A673 (cell line): Measurements from ENCODE around the gene ZNF770. TPM values are rescaled to one million over a fixed set of nuclear protein-coding genes. Genes with fewer than 3 reads are reported as not detected.
"Not testable (repeated sequence)": the region's sequence is repeated elsewhere in the genome, so short reads cannot be mapped to it uniquely, and the experiment has no call there.

ENCODE experiments used
- BruUV-seq: library from RNA; stranded (reverse); fragments of 400-500 nt; replicated peaks from 2 replicates; lab custom pipeline; 2021; lab: Mats Ljungman, UMichigan
- CTCF ChIA-PET: fragments of 300-600 bp; sonication (Branson Sonifier 250); formaldehyde crosslinking; loops from one replicate; lab custom pipeline; 2022; ENCODE audit warnings: antibody characterized with exemption; lab: Charles Lee
- POLR2A ChIA-PET: fragments of 300-600 bp; sonication (Branson Sonifier 250); formaldehyde crosslinking; loops from one replicate; lab custom pipeline; 2022; ENCODE audit warnings: antibody characterized with exemption; ENCODE audit not compliant: low non-redundant PET; lab: Charles Lee
- DNase-seq: peaks from one replicate; pipeline ENCODE4 v3.0.0-alpha.2; 2015; ENCODE audit warnings: low spot score
- H3K27ac ChIP-seq: fragments of 200-600 bp; sonication (generic); 2 replicates; pipeline ENCODE4 v1.5.1; 2016; ENCODE audit warnings: mixed run types, low read depth, mild to moderate bottlenecking, mixed read lengths, antibody characterized with exemption, low read length; ENCODE audit not compliant: poor library complexity, severe bottlenecking
- H3K27me3 ChIP-seq: fragments of 200-600 bp; sonication (generic); replicated peaks from 2 replicates; pipeline ENCODE4 v1.6.1; 2017; ENCODE audit warnings: mixed run types, low read depth, mild to moderate bottlenecking, mixed read lengths, antibody characterized with exemption, low read length; ENCODE audit not compliant: insufficient read depth, poor library complexity
- H3K36me3 ChIP-seq: fragments of 200-600 bp; sonication (generic); 2 replicates; pipeline ENCODE4 v1.6.1; 2016; ENCODE audit warnings: mixed run types, mild to moderate bottlenecking, mixed read lengths, antibody characterized with exemption, low read length; ENCODE audit not compliant: insufficient read depth, poor library complexity, severe bottlenecking
- H3K4me1 ChIP-seq: fragments of 200-600 bp; sonication (generic); 2 replicates; pipeline ENCODE4 v1.6.1; 2017; ENCODE audit warnings: mixed run types, mild to moderate bottlenecking, mixed read lengths, antibody characterized with exemption, low read length; ENCODE audit not compliant: insufficient read depth, poor library complexity, severe bottlenecking
- H3K4me3 ChIP-seq: fragments of 200-600 bp; sonication (generic); 2 replicates; pipeline ENCODE4 v1.5.1; 2016; ENCODE audit warnings: low read depth, mixed run types, mild to moderate bottlenecking, mixed read lengths, low read length; ENCODE audit not compliant: poor library complexity, severe bottlenecking
- H3K9me3 ChIP-seq: fragments of 200-600 bp; sonication (generic); 2 replicates; pipeline ENCODE4 v1.6.1; 2016; ENCODE audit warnings: mixed run types, low read depth, mild to moderate bottlenecking, mixed read lengths, antibody characterized with exemption, low read length; ENCODE audit not compliant: poor library complexity, severe bottlenecking
- EZH2 ChIP-seq: fragments of 200-600 bp; sonication (generic); IDR thresholded peaks from 2 replicates; pipeline ENCODE4 v1.6.1; 2017; ENCODE audit warnings: borderline replicate concordance, low read depth, mild to moderate bottlenecking, mixed read lengths, antibody characterized with exemption, low read length; ENCODE audit not compliant: poor library complexity, severe bottlenecking
- intact Hi-C: fragments of 100-400 bp; cut with micrococcal nuclease; formaldehyde crosslinking; loops from one replicate; pipeline ENCODE4 v1.10.0; 2022; ENCODE audit not compliant: unreplicated experiment
- total RNA-seq: library from RNA; stranded (reverse); gene quantifications from 2 replicates; pipeline ENCODE4 v1.2.3, GENCODE V29; 2021
- TF ChIP-seq, protein P1 (sequence below): fragments of 300-800, 200-600 bp; sonication (generic); conservative IDR thresholded peaks from 2 replicates; pipeline ENCODE4 v1.5.1; 2017; ENCODE audit warnings: low read depth, mild to moderate bottlenecking, antibody characterized with exemption, low read length, moderate library complexity, mixed read lengths

ZNF770 gene
- total RNA-seq, 1 experiment from 2014 or later: 52.1 TPM

DNA sequence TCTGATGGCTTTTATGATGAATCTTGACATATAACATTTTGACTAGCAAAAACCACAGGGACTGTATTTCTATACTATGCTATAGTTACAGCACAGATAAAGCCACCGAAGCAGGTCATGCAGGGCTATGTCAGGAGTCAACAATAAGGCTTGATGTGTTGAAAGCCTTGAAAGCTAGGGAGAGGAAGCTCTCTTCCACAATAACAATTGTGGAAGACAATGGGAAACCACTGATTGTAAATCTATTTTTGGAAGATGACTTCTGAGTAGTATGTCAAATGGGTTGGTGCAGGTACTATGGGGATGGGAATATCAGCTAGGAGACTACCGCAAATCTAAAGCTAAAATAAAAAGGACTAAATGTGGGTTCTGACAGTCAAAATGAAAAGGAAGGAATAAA lies 14.6 kb downstream of the ZNF770 start:
- no peak for DNase-seq
- H3K4me1 ChIP-seq: no peaks in the 10 kb centered on the region
- POLR2A ChIA-PET: no interaction called here
- CTCF ChIA-PET: no interaction called here
- no peaks in the 10 kb centered on the region for H3K27me3 ChIP-seq
- intact Hi-C loops: no loop called here
- H3K4me3 ChIP-seq: no peak overlapping the region
- TF ChIP-seq, protein P1, sequence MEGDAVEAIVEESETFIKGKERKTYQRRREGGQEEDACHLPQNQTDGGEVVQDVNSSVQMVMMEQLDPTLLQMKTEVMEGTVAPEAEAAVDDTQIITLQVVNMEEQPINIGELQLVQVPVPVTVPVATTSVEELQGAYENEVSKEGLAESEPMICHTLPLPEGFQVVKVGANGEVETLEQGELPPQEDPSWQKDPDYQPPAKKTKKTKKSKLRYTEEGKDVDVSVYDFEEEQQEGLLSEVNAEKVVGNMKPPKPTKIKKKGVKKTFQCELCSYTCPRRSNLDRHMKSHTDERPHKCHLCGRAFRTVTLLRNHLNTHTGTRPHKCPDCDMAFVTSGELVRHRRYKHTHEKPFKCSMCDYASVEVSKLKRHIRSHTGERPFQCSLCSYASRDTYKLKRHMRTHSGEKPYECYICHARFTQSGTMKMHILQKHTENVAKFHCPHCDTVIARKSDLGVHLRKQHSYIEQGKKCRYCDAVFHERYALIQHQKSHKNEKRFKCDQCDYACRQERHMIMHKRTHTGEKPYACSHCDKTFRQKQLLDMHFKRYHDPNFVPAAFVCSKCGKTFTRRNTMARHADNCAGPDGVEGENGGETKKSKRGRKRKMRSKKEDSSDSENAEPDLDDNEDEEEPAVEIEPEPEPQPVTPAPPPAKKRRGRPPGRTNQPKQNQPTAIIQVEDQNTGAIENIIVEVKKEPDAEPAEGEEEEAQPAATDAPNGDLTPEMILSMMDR: no peak
- TF ChIP-seq EZH2: no peak
- no TSS peak for BruUV-seq
- H3K27ac ChIP-seq: no peak overlapping the region
- no peaks in the 10 kb centered on the region for H3K36me3 ChIP-seq
- no peaks in the 10 kb centered on the region for H3K9me3 ChIP-seq

DNA sequence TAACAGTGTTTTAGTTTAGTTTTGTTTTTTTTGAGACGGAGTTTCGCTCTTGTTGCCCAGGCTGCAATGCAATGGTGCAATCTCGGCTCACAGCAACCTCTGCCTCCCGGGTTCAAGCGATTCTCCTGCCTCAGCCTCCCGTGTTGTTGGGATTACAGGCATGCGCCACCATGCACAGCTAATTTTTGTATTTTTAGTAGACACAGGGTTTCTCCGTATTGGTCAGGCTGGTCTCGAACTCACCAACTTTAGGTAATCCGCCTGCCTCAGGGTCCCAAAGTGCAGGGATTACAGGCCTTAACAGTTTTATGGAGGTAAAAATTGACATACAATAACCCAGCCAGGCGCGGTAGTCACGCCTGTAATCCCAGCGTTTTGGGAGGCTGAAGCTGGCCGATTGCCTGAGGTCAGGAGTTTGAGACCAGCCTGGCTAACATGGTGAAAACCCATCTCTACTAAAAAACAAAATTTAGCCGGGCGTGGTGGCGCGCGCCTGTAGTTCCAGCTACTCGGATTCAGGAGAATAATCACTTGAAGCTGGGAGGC lies 17.9 kb downstream of the ZNF770 start:
- intact Hi-C loops, H3K9me3 ChIP-seq, BruUV-seq, H3K4me1 ChIP-seq, H3K36me3 ChIP-seq, H3K27me3 ChIP-seq, DNase-seq: not testable (repeated sequence)
- peak overlapping the region; percentile 80 for H3K4me3 ChIP-seq
- H3K27ac ChIP-seq: peak overlapping the region; percentile 86
- POLR2A ChIA-PET: interaction anchor here (1.0 kb wide), 2 partner anchors 18 to 19 kb away, joined by 3 read pairs; partner anchors contain the start of gene ZNF770
- CTCF ChIA-PET: interaction anchor here (0.7 to 1.2 kb wide), 4 partner anchors 18 to 627 kb away, joined by 3 to 8 read pairs (median 4); partner anchors contain the start of genes NOP10, NUTM1 and ZNF770

DNA sequence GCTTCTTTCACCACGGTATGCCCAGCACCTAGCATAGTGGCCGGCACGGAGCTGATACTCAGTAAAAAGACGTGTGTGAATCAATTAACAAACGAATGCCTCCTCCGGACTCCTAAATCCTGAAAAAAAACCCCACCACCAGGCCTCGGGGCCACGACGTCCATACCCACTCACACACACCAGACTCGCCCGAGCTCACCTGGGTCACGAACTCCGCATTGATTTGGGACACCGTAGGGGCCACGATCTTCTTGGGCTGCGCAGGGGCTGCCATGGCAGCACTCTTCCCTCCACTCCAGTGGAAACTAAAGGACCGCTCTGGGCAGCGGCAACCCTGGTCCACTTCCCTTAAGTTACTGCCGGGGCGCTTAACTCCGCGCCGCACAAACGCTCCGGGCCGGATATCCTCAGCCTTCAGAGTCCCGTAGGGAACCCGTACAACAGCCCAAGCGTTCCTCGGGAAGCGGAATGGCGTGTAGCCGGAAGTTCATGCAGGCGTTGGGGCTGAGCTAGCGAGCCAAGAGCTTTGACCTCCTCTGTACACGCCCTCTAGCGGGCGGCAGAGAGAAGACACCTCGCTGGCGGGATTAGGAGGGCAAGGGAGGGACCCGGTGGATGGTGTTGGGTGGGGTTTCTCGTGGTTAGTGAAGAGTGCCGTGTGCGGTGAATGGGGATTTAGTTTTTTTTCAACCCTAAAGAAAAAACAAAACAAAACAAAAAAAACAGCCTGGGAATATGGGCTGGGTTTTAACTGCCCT lies 18.6 kb downstream of the ZNF770 start, which contains the start of gene AQR:
TSS of gene AQR (minus strand) at position 403 of the 758 bp plus-strand sequence. CDS start at position 274, 129 bp downstream.
- Histone ChIP-seq H3K36me3 (peaks cover 5% of the 10 kb centered on the region), H3K4me3 (peak within 1 kb of the TSS; percentile 80), H3K4me1 (no peaks in the 10 kb centered on the region), H3K27me3 (no peaks in the 10 kb centered on the region), H3K27ac (peak within 1 kb of the TSS; percentile 86), H3K9me3 (no peaks in the 10 kb centered on the region)
- POLR2A ChIA-PET: interaction anchor here (1.0 kb wide), 2 partner anchors 18 to 19 kb away, joined by 3 read pairs; partner anchors contain the start of gene ZNF770
- peak; percentile 99 for DNase-seq
- BruUV-seq: TSS peak; percentile 77
- TF ChIP-seq, protein P1: peak; percentile 93
- TF ChIP-seq EZH2: no peak
- CTCF ChIA-PET: interaction anchor here (0.6 to 1.2 kb wide), 6 partner anchors 11 to 627 kb away, joined by 3 to 8 read pairs (median 4); partner anchors contain the start of genes NOP10, NUTM1 and ZNF770
- intact Hi-C loops: no loop called here
